ENCODE data around the gene CSPG4.
"Not testable (repeated sequence)": the region's sequence is repeated elsewhere in the genome, so short reads cannot be mapped to it uniquely, and the experiment has no call there.

CSPG4 gene

DNA sequence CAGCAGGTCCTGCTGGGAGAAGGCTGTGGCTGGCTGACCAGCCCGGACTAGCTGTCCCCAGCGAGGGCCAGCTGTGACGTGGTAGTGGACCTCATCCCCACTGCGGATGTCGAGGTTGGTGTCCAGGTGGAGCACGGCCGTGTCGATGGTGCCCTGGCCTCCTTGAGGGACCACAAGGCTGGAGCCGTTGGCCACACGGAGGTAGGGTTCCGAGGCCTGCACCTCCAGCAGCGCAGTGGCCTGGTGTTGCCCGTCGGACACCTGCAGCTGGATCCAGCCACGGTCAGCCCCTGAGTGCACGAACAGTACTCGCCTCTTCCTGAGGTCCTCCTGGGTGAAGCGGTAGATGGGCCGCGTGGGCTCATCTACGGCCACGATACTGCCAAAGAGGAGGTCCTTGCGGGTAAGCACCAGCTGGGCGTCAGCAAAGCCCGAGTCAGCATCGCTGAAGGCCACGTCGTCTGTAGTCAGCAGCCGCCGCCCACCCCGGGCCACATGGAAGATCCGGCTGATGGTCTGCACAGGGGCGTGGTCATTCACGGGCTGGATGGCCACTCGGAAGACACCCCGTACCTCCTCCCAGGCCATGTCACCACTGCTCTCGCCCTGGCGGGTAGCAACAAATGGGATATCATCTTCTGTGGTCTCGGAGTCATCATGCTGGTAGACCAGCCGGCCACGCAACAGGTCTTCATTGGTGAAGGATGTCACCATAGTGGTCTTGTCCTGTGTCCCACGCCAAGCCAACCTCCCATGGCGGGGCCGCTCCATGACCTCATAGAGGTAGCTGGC lies 25.0 kb downstream of the CSPG4 start:
- DNase-seq = no peak

DNA sequence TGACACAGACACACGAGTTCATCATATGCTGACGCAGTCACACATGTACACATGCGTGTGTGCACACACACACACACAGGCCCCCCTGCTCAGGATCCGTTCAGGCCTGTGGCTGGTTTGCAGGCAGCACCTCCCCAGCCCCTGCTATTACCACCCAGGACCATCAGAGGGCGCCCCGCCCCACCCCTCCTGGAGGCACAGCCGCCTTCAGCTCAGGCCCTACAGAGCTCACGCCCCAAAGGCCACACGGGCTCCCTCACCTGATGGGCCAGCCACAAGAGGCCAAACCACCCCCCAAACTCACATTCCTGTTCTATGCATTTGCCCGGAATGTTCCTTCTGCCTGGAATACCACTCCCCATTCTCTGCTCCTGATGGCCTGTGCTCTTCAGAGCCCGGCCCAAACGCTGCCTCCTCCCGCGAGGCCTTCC lies 26.4 kb downstream of the CSPG4 start:
- DNase-seq = not testable (repeated sequence)

DNA sequence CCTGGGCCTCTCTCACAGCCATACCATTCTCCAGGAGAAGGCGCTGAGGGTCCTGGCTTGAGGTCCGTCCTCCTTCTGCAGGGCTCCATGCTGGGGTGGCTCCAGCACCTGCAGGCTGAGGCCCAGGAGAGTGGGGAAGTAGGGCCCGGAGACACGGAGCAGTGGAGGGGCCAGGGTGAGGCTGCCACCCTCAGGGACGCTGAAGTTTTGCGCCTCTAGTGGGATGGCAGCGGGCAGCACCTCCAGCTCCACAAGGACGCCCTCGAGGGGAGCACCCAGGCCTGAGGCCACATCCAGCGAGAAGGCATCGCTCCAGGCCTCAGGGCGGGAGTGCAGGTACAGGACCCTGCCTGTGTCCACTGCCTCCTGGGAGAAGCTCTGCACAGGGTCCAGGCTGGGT lies 27.5 kb downstream of the CSPG4 start:
- no peak for DNase-seq

DNA sequence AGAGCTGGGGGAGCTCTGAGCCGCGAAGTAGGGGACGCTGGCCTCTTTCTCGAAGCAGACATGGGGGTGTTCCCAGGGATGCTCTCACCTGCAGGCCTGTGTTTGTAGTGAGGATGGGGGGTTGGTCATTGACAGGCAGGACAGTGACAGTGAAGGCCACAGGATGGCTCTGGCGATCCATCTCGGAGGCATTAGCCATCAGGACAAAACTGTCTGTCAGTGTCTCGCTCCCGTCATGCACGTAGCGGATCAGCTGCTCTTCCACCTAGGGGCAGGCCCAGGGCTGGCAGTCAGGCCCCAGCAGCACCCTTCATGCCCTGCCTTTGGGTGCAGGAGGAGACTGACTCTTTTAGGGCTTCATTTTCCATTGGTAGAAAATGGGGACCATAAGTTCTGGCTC lies 28.0 kb downstream of the CSPG4 start:
- DNase-seq = no peak

DNA sequence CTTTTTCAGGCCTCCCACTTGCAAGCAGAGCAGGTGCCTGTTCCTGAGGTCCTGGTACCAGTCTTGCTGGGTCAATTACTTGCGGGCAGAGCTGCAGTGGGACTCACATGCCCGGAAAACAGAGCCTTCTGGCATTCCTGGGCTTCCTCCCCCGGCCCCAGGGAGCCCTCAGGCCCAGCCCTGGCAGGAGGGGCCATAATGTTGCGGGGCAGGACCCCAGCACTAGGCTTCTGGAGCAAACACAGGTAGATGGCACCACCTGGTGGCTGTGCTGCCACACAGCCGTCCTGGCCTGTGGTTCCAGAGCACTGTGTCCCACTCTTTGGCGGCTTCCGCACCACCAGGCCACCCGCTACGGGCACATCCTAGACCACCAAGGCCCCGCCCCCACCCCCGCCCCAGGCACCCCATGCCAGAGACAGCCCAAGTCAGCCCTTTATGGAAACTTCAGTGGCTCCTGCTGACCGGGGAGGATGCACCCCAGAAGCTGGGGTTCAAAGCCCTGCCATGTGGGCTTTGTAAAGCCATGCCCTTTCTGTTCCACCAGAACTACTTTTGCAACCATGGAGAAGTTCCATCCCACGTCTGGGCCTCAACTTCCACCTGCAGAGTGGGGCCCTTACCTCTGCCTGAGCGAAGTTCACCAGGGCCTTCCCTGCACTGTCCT lies 28.9 kb downstream of the CSPG4 start:
- DNase-seq = not testable (repeated sequence)

DNA sequence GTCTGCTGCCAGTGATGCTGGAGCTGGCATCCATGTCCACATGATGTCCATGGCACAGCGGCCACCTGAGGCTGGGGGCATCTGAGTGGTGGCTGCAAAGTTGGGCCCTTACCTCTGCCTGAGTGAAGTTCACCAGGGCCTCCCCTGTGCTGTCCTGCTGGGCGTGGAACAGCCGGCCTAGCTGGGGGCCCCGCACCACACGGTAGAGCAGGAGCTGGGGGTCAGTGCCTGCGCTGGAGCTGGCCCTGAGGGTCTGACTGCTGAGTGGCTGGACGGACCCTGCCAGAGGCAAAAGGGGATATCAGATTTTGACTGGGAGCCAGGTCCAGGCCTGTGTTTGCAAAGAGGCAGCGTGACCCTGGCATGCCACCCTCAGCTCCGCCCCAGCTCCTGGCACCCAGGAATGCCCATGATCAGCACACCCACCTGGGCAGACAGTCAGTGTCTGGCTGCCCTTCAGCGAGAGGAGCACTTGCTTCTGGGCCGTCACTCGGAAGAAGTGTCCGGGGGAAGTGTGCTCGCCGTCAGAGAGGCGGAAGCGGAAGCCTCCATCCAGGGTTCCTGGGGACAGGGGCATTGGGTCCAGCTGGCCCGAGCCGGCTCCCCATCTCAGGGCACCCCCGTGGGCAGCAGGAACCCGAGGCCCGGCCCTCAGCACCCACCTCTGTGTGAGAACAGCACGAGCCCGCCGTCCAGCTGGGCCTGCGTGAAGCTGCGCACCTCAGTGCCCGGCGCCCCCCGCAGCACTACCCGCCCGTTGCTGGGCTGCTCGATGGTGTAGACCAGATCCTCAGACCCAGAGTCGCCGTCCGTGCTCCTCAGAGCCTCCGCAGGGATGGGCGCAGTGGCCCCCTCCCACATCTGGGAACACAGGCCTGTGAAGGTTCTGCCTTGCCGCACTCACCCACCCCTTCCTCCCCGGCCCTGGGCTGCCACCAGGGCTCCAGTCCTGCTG lies 30.2 kb downstream of the CSPG4 start:
- no peak for DNase-seq

DNA sequence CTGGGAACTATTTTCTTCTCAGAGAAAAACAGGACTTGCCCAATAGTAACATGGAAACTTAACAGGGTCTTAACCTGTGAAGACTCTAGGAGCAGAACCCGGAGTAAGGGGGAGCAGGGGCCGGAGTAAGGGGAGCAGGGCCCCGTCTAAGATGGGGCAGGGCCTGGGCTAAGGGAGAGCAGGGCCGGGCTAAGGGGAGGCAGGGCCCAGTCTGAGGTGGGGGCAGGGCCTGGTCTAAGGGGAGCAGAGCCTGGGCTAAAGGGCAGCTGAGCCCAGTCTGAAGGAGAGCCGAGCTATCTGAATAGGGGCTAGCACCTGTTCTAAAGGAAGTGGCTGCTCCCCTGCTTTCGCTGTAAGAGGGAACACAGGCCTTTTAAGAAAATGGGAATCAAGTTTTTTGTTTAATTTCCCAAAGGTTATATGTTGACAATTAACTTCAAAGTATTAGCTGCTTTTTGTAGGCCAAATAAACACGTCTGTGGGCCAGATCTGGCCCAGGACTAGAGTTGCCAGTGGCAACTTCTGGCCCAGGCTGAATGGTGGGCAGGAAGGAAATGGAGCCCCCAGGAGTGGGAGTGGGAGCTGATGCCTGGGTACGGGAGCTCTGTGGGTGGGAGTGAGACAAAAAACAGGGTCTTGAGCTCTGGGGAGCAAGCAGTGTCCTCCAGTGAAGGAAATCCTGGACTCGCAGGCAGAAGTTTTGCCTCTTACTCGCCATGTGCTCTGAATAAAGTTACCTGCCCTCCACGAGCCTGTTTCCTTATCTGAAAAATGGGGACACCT lies 32.5 kb downstream of the CSPG4 start:
- DNase-seq = no peak

DNA sequence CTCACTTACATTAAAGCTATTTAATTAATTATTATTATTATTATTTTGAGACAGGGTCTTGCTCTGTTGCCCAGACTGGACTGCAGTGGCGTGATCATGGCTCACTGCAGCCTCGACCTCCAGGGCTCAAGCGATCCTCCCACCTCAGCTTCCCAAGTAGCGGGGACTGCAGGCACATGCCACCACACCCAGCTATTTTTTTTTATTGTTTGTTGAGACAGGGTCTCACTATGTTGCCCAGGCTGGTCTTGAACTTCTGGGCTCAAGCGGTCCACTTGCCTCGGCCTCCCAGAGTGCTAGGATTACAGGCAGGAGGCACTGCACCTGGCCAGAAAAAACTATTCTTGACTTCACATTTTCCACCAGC lies 34.3 kb downstream of the CSPG4 start:
- not testable (repeated sequence) for DNase-seq

DNA sequence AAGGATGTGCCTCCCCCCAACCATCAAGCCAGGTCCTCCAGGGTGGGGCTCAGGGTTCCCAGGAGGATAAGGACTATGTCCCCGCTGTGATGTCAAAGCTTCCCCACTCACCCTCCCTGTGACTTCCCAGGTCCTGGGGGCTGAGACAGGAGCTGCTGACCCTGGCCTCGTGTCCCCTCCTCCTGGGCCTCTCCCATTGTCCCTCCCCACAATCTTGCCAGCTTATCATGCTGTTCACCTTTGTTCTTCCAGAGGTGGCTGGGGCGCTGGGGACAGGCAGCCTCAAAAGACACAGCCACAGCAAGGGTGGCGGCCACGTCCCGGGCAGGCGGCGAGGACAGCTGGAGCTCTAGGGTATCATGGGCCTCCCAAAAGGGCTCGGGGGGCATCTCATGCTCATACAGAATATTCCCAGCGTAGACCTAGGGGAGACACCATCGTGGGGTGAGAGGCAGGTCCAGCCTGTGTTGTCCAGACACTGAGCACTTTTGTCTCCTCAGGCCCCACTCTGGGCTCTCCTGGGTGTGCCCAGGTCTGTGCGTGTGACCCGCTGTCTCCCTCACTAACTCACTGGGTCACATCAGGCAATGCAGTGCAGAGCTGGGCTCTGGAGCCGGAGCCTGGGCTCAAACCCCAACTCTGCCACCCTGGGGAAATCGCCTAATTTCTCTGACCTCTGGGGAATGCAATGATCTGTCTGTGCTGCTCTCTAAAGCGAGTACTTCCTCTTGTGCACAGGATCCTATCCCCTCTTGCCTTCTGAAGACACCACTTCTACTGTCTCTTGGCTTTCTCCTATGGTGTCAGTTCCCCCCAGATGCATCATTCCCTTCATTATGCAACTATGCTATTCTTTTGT lies 35.0 kb downstream of the CSPG4 start:
- no peak for DNase-seq

DNA sequence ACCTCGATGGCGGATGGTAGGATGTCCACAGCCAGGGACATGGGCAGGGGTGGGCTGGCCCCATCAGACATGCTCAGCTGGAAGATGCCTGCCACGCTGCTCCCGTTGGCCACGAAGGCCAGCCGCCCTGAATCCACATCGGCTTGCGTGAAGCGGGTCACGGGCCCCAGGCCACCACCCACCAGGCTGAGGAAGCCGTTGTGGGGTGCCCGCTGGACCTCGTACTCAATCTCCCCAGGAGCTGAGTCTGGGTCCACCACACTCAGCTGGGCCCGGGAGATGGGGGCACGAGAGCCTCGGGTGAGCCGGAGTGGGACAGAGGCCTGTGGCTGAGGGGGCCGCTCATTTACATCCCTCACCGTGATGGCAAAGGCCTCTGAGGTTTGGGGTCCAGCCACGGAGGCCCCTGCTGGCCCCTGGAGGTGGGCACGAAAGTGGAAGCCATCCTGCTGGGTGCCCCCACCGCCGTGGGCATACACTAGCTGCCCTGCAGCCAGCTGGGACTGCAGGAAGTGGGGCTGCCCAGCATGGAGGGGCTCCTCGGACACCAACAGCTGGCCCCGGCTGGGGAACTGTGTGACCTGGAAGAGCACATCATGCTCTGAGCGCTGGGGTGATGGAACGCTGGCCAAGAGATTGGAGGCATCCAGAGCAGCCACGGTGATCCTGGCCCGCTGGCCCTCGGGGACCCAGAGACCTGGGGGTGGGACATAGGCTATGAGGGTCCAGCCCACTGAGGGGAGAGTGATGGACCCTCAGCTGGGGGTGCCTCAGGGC lies 35.8 kb downstream of the CSPG4 start:
- DNase-seq = no peak

DNA sequence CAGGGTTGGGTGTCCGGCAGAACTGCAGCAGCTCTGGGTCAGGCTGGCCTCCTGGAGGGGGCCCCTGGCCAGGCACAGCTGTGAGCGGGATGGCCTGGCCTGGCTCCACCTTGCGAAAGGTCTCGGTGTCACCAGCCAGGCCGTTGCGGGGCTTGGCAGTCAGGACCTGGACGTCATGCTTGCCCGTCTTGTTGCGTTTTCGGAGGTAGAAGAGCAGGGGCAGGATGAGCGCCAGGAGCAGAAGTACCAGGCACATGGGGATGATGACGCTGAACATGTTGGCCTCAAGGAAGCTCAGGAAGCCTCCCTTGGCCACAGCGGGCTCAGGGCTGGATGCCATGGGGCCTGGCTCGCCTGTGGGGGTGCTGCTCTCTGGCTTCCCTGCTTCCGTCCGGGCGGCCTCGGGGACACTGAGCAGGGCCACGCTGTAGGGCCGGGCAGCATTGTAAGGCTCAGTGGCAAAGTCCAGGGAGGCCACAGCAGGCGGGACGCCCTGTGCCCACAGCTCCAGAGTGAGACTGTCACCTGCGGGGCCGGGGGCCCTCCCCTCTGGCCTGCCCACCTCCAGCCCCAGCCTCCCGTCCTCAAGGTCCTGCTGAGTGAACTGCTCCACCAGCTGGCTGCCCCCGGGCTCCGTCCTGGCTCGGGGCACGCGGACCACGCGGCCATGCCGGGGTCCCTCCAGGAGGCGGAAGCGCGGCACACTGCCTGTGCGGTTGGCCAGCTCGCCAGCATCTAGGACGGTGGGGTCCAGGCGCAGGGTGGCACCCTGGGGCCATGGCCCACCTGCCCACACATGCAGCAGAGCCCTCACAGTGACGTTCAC lies 36.9 kb downstream of the CSPG4 start:
- no peak for DNase-seq

DNA sequence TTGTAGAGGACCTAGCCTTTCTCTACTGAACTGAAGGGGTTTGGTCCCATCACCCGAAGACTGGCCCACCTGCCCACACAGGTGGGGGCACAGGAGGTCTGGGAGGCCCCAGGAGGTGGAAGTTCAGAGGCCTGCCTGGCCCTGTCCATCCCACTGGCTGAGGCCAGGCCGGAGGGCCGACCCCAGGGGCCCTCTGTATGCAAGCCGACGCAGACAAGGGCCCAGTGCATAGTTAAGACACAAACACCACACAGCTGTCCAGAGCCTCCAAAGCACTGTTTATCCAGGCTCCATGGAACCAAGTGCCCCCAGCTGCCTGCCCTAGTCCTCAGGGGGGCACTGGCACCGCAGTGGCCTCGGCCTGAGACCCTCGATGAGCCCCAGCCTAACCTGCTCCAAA lies 38.3 kb downstream of the CSPG4 start:
- no peak for DNase-seq

DNA sequence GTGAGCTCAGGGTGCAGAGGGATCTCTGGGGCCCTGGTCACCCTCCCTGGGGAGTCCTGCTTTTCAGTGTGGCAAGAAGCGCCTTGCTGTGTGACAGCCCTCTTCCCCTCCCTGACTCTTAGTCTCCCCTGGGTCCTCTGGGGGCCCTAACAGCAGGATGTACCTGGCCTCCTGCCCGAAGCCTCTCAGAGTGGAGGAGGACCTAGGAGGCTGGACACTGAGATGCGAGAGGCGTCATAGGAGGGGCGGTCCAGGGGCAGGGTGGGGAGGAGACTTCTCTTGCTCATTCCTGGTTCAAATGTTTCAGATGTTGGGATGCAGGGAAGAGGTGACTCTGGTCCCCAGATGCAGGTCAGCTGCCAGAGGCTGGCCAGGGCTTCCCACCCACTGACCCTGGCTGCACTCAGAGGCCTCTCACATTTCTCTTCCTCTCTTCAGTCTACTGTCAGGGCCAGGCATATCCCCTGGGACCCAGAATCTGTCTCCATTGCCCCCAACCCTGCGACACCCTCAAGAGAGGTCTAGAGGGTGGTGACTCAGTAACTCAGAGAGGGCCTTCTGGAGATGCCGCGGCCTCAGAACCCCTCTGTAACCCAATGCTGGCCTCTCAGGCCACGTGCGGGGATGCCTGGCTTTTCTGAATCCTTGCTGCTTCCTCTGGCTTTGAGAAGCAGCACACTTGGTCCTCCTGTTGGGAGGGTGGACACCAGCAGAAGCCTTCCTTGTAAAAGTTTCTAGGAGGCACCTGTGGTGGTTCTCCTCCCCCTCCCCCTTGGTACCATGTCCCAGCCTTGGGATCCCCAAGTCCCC lies 39.0 kb downstream of the CSPG4 start:
- DNase-seq = no peak

DNA sequence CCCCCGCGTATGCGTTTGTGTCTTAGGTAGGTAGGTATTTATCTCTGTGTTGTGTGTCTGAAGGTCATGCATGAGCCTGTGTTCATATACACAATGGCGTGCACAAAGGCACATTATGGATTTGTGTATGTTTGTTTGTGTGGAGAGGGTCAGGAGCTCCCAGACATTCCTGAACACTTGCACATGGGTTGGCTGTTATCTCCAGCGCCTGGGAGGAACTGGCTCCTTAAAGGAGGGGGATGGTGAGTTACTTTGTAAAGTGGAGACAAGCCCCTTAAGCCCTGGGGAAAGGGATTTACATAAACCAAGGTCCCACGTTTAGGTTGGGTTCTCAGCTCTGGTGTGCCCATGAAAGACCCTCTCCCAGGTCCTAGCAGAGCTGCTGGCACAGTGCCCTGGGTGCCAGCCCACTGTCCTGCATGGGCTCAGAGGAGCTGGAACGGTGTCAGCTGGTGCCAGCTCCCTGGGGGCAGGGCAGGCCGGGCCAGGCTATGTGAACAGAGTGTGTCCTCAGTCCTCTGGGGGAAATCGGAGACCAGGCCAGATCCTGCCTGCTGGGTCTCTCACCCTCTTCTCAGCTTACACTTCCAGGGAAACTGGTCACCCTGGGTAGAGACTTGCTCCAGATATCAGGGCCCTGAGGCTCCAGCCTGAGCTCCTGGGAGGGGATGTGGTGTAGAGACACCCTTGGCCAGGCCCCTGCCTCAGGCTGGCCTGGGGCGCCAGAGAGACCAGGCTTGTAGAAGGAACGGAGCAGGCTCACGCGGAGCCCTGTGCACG lies 39.8 kb downstream of the CSPG4 start:
- no peak for DNase-seq

DNA sequence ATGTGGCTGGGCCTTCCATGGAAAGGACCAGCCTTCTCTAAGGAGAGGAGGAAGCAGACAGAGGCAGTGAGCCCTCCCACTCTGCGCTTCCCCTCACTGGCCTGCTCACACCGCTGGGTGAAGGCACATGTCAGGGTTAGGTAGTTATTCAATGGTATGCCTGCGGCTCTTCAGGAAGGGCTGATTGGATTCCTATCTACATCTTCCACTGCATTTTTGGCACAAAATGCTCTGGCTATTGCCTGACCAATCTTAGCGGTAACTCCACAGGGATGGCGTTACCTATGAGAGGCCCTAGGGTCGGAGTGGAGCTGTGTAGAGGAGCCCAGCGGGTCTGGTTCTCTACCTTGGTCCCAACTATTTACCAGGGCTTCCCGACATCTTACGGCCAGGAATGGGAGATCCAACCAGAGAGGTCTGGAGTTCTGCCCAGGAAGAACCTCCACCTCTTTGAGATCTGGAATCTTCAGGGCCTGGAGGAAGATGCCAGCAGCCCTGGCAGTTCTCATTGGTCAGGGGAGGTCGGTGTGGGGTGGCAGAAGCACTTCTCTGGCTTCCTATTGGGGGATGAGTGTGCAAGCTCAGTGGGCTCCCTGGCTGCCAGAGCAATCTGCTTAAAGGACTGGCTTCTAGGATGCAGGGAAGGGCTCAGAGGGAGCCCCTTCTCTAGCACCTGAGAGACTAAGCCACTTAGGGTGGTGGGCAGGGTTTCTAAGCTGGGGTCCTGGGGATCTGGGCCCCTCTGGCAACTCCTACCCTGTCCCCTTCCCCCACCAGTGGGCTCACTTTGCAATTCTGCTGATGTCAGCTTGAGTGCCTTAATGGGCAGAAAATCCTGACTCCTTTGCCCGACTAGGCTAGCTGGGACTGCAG lies 40.7 kb downstream of the CSPG4 start:
- DNase-seq = no peak

DNA sequence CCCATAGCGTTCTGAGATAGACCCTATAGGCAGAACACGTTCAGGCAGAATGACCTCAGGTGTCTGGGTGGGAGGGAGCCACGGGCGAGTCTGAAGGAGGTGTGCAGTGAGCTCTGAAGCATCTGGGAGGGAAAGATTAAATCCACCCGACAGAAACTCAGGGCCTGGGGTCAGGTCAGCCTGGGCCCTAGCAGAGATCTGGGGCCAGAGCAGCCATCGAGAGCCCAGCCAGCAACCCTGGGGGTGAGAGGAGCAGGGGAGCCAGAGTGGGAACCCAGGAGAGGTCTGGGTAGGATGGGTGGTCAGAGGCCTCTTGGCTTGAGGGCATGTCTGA lies 42.8 kb downstream of the CSPG4 start:
- no peak for DNase-seq

DNA sequence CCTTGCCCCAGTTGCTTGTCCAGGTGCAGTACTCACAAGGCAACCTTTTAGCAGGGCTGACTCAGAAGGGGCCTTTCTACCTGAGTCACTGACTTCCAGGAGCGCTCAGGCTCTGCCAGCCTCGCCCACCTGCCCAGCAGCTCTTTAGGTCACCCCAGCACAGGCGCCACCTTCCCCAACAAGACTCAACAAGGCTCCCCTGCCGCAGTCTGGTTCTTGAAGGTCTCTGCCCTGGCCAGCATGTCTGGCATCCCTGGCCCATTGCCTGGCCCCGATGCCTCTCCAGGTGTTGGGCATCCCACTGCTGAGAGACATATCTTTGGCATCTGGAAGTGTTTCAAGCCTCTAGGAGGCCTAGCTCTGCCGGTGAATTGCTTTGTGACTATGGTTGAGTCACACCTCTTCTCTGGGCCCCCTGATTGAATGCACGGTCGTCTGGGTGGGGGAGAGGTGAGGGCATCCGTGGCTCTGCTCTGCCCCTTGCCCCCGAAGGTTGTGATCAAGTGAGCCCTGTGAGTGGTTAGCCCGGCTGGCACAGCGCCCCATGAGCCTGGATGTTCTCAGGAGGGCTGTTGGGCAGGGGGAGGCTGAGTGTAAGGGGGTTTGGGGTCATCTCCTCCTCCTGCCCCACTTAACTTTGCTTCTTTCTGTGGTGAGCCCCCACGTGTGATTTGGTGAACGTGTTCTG lies 43.3 kb downstream of the CSPG4 start:
- DNase-seq = no peak
